ENCODE measurements around the gene KBTBD4.

- TF ChIP-seq HIC2 (CRISPR knock-in tag; IDR thresholded peaks at IDR 0.05; ENCODE audit: low read depth) (no peak), ZNF709 (CRISPR knock-in tag; IDR thresholded peaks at IDR 0.05) (no peak), MAFF (IDR thresholded peaks at IDR 0.05; ENCODE audit: low read depth, low read length) (no peak), CTCF (CRISPR knock-in tag; IDR thresholded peaks at IDR 0.05) (no peak), NCOA1 (CRISPR knock-in tag; IDR thresholded peaks at IDR 0.05) (no peak), ZNF616 (CRISPR knock-in tag; IDR thresholded peaks at IDR 0.05; ENCODE audit: low read depth) (no peak), RAD21 (CRISPR knock-in tag; IDR thresholded peaks at IDR 0.05) (no peak), CBX1 (IDR thresholded peaks at IDR 0.05; ENCODE audit: low read depth) (no peak), SUZ12 (IDR thresholded peaks at IDR 0.05; ENCODE audit: low read depth, low read length) (no peak), MAZ (IDR thresholded peaks at IDR 0.05; ENCODE audit: borderline replicate concordance, low read depth, low read length) (no peak), MAZ (CRISPR knock-in tag; IDR thresholded peaks at IDR 0.05; ENCODE audit: low read depth) (no peak), PCBP1 (IDR thresholded peaks at IDR 0.05; ENCODE audit: borderline replicate concordance, low read depth, low read length) (no peak)
- TF ChIP-seq, protein P1, sequence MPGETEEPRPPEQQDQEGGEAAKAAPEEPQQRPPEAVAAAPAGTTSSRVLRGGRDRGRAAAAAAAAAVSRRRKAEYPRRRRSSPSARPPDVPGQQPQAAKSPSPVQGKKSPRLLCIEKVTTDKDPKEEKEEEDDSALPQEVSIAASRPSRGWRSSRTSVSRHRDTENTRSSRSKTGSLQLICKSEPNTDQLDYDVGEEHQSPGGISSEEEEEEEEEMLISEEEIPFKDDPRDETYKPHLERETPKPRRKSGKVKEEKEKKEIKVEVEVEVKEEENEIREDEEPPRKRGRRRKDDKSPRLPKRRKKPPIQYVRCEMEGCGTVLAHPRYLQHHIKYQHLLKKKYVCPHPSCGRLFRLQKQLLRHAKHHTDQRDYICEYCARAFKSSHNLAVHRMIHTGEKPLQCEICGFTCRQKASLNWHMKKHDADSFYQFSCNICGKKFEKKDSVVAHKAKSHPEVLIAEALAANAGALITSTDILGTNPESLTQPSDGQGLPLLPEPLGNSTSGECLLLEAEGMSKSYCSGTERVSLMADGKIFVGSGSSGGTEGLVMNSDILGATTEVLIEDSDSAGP (CRISPR knock-in tag; IDR thresholded peaks at IDR 0.05; ENCODE audit: borderline replicate concordance), result no peak
- TF ChIP-seq, protein P2, sequence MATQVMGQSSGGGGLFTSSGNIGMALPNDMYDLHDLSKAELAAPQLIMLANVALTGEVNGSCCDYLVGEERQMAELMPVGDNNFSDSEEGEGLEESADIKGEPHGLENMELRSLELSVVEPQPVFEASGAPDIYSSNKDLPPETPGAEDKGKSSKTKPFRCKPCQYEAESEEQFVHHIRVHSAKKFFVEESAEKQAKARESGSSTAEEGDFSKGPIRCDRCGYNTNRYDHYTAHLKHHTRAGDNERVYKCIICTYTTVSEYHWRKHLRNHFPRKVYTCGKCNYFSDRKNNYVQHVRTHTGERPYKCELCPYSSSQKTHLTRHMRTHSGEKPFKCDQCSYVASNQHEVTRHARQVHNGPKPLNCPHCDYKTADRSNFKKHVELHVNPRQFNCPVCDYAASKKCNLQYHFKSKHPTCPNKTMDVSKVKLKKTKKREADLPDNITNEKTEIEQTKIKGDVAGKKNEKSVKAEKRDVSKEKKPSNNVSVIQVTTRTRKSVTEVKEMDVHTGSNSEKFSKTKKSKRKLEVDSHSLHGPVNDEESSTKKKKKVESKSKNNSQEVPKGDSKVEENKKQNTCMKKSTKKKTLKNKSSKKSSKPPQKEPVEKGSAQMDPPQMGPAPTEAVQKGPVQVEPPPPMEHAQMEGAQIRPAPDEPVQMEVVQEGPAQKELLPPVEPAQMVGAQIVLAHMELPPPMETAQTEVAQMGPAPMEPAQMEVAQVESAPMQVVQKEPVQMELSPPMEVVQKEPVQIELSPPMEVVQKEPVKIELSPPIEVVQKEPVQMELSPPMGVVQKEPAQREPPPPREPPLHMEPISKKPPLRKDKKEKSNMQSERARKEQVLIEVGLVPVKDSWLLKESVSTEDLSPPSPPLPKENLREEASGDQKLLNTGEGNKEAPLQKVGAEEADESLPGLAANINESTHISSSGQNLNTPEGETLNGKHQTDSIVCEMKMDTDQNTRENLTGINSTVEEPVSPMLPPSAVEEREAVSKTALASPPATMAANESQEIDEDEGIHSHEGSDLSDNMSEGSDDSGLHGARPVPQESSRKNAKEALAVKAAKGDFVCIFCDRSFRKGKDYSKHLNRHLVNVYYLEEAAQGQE (IDR thresholded peaks at IDR 0.05; ENCODE audit: borderline replicate concordance in 1 of 2, low read depth in 1 of 2, low read length in 2 of 2), result no peak
Observed at GRCh38 chr11:47536915-47537314, 41.9 kb downstream of the KBTBD4 start.
